ENCODE data around the gene ATXN7.

ATXN7 gene

DNA sequence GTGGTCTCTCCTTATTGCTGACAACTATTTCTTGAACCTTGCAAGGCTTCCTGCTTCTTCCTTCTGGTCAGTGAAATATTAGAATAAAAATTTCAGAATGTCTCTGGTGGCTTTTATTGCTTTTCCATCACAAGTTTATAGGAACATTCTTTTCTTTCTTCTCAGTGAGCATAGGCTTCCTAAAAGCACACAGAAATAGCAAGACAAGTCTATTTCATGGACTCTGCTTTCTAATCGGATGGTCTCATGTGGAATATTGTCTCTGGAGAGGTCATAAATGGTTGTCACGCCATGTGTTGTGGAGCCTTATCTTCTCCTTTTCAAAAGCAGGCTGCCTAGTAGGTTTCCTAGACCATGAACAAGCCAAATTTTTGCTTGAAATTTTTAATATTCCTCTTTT is 169.4 kb downstream of the ATXN7 start:
- no peak for TF ChIP-seq CTCF (conservative IDR thresholded peaks at IDR 0.05; ENCODE audit: low read length)
- DNase-seq (ENCODE audit: low read depth), result no peak
- no peak overlapping the region for H3K4me3 ChIP-seq (ENCODE audit: low read length)

DNA sequence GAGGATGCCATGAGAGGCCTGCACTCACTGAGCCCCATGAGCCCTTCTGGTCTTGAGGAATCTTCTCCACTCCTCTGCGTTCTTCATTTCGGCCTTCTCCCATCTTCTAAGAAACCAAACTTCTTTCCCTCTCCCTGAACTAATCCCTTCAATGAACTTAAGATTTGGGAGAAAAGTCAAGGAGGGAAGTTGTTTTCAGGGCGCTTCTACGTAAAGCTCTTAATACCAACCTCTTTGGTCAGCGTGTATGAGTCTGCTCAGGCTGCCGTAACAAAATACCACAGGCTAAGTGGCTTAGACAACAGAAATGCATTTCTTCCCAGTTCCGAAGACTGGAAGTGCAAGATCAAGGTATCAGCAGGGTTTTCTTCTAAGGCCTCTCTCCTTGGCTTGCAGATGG is 173.4 kb downstream of the ATXN7 start:
- TF ChIP-seq CTCF (conservative IDR thresholded peaks at IDR 0.05; ENCODE audit: low read length), result no peak
- no peak for DNase-seq (ENCODE audit: low read depth)
- H3K4me3 ChIP-seq (ENCODE audit: low read length), result no peak overlapping the region

DNA sequence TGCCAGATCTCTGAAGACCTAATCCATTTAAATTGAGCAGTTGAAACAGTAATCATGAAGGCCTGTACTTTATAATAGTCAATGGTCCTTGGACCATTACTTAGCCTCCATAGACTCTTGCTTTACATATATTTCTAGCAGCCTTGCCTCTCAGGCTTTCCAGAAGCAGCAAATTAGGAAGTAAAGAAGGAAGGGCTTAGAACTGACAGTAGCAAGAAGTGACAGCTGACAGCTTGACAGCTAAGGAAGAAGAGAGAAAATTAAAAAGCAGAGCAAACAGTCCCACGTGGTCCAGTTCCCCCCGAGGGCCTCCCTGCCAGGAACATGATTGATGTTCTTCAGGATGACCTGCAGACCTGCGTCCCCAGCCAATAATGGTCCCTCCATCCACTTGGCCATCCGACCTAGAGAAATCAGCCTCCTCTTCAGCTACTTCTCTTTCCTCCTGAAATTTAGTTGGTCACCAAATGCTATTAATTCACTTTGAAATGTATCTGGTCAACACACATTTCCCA is 174.6 kb downstream of the ATXN7 start:
- no peak for DNase-seq (ENCODE audit: low read depth)
- no peak for TF ChIP-seq CTCF (conservative IDR thresholded peaks at IDR 0.05; ENCODE audit: low read length)
- no peak overlapping the region for H3K4me3 ChIP-seq (ENCODE audit: low read length)

GRCh38 chr3:64039332-64039731 is 175.7 kb downstream of the ATXN7 start:
- no peak for DNase-seq (ENCODE audit: low read depth)
- no peak overlapping the region for H3K4me3 ChIP-seq (ENCODE audit: low read length)
- TF ChIP-seq CTCF (conservative IDR thresholded peaks at IDR 0.05; ENCODE audit: low read length), result no peak

DNA sequence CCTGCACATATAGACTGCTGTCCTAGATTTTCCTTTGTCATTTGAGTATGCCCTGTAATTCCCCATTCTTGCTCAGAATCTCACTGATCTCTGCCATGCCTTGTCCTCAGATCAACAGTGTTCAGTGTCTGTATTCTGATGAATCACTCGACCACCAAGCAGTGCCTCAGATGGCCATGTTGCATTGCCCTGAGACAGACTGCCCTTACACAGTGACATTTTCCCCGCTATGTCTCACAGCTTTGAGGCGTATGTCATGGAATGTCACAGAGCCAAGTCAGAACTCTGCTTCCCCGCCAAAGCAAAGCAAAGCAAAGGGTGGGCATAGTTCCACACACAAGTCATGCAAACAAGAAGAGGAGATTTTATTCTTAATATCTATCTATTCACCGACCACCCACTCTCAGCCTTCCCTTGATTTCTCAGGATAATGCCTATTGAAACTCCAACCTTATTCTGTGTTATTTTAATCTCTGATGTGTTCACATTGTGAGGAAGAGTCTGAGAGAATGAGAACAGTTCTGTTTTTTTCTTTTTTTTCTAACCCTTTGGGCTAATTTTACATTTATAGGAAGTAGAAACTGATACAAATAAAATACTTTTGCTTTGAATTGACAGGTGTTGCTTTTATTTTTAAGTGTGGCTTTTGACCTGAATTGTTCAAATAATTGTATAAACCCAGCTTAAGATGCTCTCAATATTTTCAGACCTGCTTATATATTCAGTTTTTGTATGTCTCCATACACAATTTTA is 176.5 kb downstream of the ATXN7 start:
- H3K4me3 ChIP-seq (ENCODE audit: low read length), result no peak overlapping the region
- TF ChIP-seq CTCF (conservative IDR thresholded peaks at IDR 0.05; ENCODE audit: low read length), result no peak
- no peak for DNase-seq (ENCODE audit: low read depth)

DNA sequence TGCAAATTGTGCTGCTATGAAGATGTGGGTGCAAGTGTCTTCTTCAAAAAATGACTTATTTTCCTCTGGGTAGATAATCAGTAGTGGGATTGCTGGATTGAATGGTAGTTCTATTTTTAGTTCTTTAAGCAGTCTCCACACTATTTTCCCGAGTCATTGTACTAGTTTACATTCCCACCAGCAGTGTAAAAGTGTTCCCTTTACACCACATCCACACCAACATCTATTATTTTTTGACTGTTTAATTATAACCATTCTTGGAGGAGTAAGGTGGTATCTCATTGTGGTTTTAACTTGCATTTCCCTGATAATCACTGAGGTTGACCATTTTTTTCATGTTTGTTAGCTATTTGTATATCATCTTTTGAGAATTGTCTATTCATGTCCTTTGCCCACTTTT is 179.3 kb downstream of the ATXN7 start:
- TF ChIP-seq CTCF (conservative IDR thresholded peaks at IDR 0.05; ENCODE audit: low read length), result no peak
- DNase-seq (ENCODE audit: low read depth), result no peak
- H3K4me3 ChIP-seq (ENCODE audit: low read length), result no peak overlapping the region

DNA sequence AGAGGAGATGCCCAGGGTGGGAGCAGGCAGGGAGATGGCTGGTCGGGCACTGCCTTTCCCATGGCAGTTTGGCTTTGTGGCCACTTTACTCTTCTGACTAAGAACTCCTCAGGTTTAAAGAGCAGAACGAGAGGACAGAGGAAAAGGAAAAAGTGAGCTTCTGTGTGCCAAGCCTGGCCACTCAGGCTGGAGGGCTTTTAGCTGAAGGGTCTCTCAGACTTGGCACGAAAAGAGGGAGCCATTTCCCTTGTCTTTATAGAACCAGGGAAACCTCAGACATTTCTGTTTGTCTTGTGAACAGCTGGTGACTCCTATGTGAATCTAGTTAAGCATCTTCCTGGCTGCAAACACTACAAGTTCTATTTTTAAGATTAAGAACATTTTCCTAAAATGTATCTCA is 182.9 kb downstream of the ATXN7 start:
- H3K4me3 ChIP-seq (ENCODE audit: low read length), result no peak overlapping the region
- DNase-seq (ENCODE audit: low read depth), result no peak
- TF ChIP-seq CTCF (conservative IDR thresholded peaks at IDR 0.05; ENCODE audit: low read length), result no peak

All from AG10803 (cell line).